ENCODE data around the gene CLOCK. TPM values are rescaled to one million over a fixed set of nuclear protein-coding genes. Genes with fewer than 3 reads are reported as not detected.

CLOCK gene
- total RNA-seq, 1 donor from 2014 or later = 22.1 TPM

DNA sequence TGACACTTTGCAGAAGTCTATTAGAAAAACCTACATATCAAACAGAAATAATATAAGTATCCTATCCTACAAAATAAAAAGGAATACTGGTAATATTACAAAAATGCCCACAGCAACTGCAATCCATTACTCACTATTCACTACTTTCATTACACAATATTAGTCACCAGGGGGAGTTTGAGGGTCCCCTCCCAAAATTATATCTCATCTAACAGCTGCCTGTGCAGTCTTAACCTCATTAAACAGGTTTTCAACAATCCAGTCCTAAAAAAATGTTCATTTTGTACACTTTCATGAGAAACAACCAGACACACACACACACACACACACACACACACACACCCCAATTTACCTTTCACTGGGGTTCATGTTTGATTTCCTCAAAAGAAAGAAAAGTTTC is 2.9 kb downstream of the CLOCK start:
- DNase-seq (ENCODE audit: low spot score) = no peak

- no peak for DNase-seq (ENCODE audit: low spot score)
These were observed 6.4 kb downstream of the CLOCK start for GRCh38 chr4:55540271-55540670.

GRCh38 chr4:55539658-55540057 is 7.1 kb downstream of the CLOCK start:
- no peak for DNase-seq (ENCODE audit: low spot score)

DNA sequence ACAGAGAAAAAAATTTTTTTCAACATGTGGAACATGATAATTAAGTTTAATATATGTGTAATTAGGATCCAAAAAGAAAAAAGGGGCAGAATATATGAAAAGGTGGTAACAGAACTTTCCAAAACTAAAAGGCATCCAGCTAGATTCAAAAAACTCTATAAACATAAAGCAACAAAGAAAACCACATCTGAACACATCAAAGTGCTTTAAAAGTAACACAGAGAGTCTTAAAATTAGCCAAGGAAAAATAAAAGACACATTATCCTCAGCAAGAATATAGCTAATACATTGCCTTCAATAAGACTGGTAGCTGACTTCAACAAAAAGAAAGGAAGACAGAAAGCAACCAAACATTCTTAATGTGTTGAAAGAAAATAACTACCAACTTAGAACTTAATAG is 8.2 kb downstream of the CLOCK start:
- no peak for DNase-seq (ENCODE audit: low spot score)

DNA sequence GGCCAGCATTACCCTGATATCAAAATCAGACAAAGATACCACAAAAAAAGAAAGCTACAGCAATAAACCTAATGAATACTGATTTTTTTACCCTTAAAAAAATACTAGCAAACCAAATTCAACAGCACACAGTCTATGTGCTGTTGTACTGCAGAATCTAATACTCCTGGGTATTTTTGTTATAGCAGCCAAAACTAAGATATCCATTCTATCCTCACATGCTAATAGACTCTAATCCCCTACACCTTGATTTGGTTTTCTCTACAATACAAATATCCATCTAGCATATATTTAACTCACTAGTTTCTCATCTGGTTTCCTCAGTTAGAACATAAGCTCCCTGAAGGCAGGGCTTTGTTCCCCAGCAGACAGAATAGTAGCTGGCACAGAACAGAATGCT is 12.4 kb downstream of the CLOCK start:
- DNase-seq (ENCODE audit: low spot score) = no peak

DNA sequence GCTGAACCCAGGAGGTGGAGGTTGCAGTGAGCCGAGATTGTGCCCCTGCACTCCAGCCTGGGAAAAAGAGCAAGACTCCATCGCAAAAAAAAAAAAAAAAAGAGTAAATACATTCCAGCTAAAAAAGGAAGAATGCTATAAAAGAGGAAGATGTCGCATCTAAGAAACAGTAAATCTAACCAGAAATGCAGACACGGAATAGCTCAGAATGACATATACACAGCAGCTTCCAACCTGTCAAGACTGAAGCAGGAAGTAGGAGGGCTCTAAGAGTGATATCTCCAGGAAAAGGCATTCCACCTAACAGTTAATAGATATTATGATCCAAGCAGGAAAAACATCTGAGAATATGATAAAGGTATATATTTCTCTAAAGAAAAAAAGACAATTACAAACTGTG is 16.0 kb downstream of the CLOCK start:
- DNase-seq (ENCODE audit: low spot score) = no peak

- DNase-seq (ENCODE audit: low spot score) = no peak
These were observed 16.5 kb downstream of the CLOCK start for GRCh38 chr4:55530167-55530566.

DNA sequence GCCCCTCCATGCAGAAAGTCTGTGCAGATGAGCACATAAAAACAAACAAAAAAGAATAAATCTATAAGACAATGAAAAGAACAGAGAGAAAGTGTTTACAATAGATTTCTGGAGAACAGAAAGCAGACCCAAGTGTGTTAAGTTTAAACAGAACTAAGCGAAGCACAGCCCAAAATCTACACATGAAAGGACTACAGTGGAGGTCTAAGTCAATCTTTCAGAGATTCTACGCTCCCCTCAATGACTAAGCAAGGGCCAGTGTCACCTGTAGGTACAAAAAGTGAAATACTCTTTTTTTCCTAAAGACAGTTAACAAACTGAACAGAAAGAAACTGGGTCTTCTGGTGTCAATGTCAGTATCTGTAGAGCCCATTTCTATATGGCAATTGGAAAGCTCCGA is 18.2 kb downstream of the CLOCK start:
- no peak for DNase-seq (ENCODE audit: low spot score)

DNA sequence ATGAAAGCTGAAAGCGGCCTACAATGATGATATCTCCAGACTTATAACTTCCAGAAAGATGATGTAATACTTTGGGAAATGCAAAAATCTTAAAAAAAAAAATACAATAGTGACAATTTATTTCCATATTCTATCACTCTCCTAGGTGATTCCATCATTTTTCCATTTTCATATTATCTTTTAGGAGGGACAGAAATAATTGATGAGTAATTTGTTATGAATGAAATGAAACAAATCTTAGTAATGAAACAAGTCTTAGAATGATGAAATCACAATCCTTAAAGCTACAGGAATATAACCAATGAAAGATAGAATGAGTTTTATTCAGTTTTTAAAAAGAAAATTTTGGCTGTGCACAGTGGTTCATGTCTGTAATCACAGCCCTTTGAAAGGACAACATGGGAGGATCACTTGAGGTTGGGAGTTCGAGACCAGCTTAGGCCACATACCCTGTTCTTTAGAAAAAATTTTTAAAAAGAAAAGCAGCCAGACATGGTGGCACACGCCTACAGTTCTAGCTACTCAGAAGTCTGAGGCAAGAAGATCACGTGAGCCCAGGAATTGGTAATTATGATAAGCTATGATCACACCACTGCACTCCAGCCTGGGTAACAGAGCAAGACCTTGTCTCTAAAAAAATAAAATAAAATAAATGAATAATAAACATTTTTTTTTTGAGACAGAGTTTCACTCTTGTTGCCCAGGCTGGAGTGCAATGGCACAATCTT is 21.7 kb downstream of the CLOCK start:
- no peak for DNase-seq (ENCODE audit: low spot score)

DNA sequence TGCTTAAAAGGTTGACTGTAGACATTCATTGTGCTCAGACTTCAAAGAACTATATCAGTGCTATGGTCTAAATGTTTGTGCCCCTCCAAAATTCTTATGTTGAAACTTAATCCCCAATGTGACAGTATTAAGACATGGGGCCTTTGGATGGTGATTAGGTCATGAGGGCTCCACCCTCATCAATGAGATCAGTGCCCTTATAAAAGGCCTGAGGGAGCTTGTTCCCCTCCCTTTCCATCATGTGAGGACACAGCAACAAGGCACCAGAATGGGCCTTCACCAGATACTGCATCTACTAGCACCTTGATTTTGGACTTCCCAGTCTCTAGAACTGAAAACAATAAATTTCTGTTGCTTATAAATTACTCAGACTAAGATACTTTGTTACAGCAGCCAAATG is 28.3 kb downstream of the CLOCK start:
- DNase-seq (ENCODE audit: low spot score) = no peak

- DNase-seq (ENCODE audit: low spot score) = no peak
These were observed 29.0 kb downstream of the CLOCK start for GRCh38 chr4:55517526-55518229.

- DNase-seq (ENCODE audit: low spot score) = no peak
These were observed 33.7 kb downstream of the CLOCK start for GRCh38 chr4:55512922-55513571.

- DNase-seq (ENCODE audit: low spot score) = no peak
These were observed 34.6 kb downstream of the CLOCK start for GRCh38 chr4:55512077-55512476.

DNA sequence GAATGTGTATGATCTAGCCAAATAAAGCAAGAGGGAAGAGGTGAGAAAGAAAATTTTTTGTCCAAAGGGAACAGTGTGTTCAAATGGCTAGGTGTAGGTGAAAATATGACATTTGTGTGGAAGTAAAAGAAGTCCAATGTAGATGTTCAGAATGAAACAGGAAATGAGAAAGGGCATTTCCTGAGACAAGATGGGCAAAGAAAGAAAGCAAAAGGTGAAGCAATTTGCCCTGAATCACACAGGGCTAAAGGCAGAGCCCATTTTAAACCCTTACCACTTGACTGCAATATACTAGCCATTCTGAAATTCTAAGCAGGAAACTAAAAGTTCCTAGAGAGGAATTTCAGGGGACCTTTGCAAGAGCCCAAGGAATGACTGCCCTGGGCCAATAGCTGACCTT is 36.0 kb downstream of the CLOCK start:
- DNase-seq (ENCODE audit: low spot score) = no peak

- DNase-seq (ENCODE audit: low spot score) = no peak
These were observed 37.4 kb downstream of the CLOCK start for GRCh38 chr4:55509266-55509665.

DNA sequence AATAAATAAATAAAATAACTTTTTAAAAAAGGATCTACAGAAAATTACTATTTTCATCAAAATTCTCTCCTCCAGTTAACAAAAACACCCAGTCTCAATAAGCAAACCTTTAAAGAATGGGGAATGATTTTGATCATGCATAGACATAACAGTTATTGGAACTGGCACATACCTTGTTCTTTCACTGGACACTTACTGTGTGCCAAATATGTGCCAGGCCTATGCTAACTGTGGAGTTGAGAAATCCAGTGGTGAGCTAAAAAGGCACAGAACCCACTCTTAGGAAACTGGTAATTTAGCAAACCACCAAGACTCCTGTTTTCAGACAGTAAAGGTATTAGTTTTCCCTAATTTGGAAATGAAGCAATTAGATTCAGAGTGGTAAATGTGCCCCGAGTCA is 39.1 kb downstream of the CLOCK start:
- no peak for DNase-seq (ENCODE audit: low spot score)

DNA sequence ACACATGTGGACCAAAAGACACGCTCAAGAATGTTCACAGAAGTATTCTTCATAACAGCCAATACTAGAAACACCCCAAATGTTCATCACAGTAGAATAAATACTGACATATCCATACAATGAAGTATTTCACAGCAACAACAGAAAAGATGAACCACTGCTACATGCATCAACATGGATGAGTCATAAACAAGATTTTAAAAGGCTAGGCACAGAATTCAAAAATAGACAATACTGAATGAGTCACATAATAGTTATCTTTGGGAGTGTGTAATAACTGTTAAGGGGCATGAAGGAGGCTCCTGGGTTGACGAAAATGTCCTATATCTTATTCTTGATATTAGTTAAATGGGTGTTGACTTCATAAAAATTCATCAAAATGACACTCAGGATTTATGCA is 43.5 kb downstream of the CLOCK start:
- DNase-seq (ENCODE audit: low spot score) = no peak

GRCh38 chr4:55500072-55500471 is 46.6 kb downstream of the CLOCK start:
- no peak for DNase-seq (ENCODE audit: low spot score)

GRCh38 chr4:55499495-55499894 is 47.2 kb downstream of the CLOCK start:
- no peak for DNase-seq (ENCODE audit: low spot score)

GRCh38 chr4:55498051-55498450 is 48.7 kb downstream of the CLOCK start:
- DNase-seq (ENCODE audit: low spot score) = no peak

- DNase-seq (ENCODE audit: low spot score) = no peak
These were observed 55.2 kb downstream of the CLOCK start for GRCh38 chr4:55491486-55491885.

DNA sequence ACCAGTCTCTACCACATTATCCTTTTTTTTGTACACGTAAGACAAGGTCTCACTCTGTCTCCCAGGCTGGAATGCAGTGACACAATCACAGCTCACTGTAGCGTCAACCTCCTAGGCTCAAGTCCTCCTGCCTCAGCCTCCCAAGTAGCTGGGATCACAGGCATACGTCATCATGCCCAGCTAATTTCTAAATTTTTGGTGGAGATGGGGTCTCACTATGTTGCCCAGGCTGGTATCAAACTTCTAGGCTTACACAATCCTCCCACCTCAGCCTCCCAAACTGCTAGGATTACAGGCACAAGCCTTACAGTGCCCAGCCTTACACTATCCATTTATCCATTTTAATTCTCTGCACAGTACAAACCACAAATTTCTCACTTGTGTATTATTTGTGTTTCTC is 58.0 kb downstream of the CLOCK start:
- no peak for DNase-seq (ENCODE audit: low spot score)

DNA sequence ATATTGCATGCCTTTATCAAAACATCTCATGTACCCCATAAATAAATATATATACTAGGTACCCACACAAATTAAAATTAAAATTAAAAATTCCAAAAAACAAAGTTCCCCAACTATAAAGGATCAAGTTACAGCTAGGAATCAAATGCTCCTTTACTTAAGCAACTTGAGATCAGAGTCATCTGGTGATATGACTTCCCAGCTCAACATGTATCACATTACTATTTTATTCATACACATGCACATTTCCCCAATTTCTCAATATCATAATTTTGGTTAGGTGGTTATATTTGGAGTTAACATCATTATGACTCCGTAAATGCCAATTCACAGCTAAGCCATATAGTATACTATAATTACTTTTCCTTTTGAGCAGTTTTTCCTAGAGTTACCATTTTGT is 60.9 kb downstream of the CLOCK start:
- no peak for DNase-seq (ENCODE audit: low spot score)
